ENCODE results near the gene MAP4K4.

MAP4K4 gene

DNA sequence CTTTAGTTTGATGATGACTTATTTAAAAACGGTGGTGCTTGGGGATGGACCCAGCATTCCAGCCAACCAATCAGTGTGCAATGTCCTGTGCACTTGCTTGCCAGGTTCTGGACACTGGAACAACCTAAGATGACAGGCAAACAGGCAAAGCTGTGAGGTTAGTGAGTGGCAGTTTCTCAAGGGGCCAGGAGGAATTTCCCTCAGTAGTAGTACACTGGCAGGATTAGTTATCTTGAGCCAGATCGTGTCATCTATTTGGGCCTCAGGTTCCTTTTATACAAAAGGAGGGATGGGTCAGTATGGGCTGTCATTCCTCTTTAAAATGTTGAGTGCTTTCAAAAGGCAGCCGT is 26.6 kb downstream of the MAP4K4 start:
- DNase-seq, result no peak

DNA sequence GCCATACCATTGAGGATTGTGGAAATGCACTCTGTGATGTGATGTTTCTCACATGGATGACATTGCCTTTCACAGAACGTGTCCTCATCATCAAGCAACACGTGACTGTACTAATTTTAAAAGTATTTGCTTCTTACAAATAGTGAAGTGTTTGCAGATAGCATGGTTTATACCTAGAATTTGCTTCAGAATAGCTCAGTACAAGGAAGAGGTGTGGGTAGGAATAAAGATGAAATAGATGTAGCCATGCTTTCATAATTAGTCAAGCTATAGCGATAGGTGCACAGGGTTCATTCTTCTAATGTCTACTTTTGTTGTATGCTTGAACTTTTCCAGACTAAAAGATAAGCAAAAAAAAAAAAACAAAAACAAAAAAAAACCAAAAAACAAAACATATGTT is 27.5 kb downstream of the MAP4K4 start:
- DNase-seq, result no peak

DNA sequence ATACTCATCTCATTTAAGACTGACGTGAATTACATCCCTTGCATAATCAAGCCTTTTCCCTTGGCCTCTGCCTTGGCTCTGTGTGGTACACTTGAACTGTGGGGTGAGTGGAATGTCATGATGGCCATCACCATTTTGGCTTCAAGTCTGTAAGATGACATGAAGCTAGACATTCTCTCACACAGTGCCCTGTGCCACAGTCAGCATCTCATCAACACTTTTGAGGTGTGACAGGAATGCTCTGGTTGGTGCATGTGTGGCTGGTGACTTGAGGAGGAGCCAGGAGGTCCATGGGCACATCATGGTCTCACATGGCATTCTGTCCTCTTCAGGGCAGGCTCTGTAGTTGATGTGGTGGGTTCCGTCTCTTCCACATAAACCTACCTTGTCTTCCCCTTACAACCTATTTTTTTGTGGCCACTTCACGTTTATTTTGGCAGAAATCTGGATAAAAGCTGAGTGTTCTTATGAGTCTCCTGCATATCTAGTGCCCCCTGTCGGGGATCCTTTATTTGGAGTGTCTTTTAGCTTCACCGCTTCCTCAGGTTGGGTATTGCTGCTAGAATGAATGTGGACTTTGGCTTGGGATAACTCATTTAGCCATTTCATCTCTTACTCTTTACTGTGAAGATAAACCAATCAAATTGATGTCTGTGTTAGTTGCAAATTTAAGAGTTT is 28.1 kb downstream of the MAP4K4 start:
- no peak for DNase-seq

DNA sequence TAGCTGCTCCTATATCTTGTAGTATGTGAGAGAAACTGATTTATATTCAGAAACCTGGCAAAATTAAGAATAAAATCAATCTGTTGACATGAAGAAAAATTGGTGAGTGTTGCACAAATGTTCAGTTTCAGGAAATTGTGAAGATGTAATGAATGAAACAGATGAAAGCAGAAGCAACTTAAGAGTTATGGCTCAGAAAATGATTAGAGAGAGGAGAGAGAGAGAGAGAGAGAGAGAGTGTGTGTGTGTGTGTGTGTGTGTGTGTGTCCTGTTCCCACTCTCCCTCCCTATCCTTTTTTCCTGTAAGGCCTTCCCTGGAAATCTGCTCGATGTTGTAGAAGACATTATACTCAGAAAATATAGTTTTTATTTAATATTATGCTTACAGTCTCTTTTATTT is 31.4 kb downstream of the MAP4K4 start:
- DNase-seq, result no peak

DNA sequence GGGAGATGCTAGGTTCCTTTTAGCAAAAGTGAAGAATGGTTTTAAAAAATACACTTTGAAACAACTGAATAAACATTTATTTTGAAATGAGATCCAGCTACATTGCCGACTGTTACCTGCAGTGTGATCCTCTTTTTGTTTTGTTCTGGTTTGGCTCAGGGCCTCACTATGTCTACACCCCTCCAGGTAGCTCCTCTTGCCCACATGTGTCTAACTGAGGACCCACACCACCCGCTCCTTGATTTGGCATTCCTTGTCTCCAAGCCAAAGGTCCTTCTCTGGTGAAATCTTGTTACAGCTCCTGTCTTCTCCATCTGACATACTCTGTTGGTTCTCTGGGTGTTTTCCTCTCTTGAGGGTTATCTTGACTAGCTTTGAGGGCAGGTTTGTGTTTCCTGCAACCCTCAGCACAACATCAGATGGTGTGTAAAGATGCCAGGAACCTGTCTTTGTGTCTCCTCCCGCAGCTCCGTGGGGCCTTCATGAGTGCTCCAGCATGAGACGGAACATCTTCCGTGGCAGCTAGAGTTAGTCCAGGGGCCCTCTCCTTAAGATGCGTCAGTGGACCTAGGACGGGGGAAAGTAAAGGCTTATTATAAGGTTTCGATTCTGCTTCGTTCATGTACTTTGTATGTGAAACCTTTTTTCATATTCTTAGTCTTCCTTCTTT is 32.1 kb downstream of the MAP4K4 start:
- no peak for DNase-seq

DNA sequence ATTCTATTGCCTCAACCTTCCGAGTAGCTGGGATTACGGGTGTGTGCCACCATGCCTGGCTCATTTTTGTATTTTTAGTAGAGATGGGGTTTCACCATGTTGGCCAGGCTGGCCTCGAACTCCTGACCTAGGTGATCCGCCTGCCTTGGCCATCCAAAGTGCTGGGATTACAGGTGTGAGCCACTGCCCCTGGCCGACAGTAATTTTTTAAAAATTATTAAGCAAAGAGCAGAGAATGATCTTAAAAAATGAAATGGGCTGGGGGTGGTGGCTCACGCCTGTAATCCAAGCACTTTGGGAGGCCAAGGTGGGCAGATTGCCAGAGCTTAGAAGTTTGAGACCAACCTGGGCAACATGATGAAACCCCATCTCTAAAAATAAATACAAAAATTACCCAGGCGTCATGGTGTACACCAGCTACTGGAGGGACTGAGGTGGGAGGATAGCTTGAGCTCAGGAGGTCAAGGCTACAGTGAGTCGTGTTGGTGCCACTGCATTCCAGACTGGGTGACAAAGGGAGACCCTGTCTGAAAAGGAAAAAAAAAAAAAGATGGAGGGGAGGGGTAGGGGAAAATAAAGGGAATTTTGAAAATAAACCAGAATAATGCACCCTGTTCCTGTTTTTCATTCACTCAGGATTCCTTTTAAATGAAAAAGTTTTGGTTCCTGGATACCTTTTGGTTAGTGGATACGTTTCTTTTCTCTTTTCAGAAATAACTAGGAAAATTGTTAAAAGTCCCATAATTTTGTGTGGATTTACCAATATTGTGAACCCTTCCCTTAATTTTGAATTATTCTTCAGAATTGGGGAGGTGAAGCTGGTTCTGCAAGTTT is 33.9 kb downstream of the MAP4K4 start:
- DNase-seq, result no peak

DNA sequence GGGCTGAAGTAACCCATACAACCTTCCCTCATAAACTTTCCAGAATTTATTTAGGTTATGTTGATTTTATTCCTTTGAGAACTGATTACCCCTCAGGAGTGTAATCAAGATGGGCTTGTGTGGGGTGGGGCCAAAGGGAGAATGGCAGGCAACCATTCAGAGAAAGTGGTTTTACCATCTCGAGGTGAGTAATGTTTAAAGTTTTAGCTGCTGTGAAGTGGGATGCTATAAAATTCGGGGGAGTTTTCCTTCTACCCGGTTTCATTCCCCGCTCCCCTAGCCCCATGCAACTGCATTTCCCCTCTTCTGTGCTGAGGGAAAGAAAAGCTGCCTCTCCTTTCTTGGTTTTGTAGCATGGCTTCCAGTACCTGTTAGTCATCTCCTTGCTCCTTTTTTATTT is 34.7 kb downstream of the MAP4K4 start:
- DNase-seq, result no peak

DNA sequence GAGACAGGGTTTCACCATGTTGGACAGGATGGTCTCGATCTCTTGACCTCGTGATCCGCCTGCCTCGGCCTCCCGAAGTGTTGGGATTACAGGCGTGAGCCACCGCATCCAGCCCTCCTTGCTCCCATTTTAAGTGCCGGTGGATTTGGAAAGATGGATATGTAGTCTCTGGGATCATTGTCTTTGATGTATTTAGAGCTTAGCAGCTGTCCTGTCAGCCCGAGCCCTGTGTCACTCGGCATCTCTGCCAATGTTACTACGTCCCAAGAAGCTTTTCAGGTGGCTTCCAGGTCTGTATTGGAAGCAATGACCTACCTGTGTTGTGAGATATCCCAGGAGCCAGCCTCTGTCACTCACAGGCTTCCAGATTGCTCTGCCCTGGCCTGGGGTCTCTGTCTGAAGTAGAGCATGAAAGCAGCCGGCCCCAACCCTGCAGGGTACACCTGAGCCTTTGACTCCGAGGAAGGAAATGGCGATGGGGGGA is 35.3 kb downstream of the MAP4K4 start:
- DNase-seq, result no peak

DNA sequence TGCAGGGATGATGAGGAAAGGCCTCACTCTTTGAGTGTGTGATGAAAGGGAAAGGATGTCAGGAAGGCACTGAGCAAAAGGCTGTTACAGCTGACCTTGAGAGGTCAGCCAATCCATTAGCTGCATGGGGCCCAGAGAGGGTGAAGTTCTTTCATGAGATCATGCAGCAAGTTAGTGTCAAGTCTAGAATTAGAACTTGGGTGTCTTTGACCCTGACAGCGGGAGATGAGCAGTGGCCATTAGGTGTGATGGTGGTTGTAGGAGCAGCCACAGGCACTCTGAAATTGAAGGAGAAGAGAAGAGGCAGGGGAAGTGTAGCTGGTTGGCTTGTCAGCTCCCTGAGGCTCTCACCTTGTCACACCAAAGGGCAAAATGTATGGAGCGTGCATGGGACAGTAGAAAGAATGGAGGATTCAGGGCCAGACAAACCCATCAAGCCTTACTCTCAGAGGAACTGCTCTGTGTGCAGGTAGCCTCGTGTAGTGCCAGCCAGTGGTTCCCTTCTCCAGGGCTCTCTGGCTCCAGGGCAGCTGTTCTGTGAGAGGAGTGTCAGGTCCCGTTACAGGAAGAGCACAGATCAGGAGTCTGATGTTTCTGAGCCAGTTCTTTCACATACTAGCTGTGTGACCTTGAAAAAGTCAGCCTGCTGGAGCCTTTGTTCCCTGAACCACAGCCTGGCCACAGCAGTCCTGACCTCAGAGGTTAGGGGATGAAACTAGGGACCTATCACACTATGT is 35.9 kb downstream of the MAP4K4 start:
- DNase-seq, result no peak

DNA sequence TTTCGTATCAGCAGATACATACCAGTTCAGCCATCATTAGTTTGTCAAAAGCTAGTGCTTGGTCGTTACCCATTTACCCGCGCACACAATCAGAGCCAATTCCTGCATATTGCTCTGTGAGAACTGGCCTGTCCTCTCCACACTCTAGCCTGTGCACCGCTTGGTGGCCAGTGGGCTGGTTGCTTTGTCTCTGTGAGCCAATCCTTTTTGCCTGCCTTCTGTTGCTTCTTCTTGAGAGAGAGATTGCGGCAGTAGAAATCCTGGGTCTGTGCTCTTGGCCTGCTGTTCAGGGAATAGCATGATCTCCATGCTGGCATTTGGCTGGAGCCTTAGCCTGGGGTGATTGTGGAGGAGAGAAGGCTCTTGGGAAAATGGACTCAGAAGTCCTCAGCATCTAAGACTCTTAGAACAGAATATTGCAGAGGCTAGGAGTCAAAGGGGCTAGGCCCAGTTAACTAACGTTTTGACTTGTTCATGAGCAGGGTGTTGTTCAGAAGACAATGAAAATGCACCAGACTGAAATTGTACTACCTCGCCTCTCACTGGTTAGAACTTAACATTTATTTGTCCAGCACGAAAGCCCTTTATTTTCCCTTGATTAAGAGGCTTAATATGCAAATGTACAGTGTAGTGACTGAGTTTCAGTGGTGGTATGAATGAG is 37.1 kb downstream of the MAP4K4 start:
- DNase-seq, result no peak

DNA sequence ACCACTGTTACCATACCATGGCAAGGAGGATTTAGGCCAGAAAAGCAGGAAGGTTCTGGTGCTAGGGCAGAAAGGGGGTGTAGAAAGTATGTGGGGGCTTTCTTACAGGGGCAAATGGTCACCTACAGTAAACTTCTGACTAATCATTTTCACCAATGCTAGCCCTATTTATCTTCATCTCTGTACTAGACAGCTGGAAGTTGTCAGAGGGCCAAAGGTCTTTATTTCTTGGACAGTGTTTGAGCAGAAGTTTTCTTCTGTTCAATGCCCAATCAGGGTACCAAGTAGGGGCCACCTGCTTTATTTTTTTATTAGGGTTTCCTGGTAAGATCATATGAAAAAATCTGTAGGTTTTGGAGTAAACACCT is 37.6 kb downstream of the MAP4K4 start:
- no peak for DNase-seq

DNA sequence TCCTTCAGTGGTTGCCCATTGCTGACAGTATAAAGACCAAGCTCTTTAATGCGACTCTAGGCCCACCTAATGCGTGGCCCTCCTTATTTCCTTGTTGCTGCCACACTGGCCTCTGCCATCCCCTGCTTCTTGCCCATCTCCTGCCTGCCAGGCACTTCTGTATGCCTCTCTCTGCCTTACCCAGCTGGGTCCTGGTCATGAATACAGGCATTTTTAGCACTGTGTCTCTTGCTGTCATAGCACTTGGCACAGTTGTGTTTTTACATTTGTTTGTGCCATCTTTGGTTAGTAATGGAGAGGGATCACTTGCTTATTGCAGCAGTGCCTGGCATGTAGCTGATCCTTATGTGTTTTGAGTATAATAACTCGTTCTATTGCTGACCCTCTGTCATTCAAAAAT is 38.7 kb downstream of the MAP4K4 start:
- no peak for DNase-seq

DNA sequence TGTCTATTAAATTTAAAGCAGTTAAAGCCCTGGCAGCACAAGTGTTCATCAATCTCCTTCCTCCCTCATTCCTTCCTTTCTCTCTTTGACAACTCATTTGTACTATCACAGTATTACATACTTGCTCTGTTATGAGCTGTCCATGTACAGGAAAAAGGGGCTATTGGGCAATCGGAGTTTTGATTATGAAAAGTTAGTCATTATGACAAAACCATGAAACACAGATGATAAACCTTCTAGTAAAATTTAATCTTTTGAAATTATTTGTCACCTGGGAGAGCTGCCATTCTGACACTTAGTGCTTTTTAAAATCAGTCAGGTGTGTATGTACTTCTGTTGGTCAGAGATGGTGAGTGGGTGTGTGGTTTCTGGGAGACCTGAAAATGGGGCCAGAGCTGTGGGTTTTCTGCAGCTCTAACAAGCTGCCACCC is 39.4 kb downstream of the MAP4K4 start:
- DNase-seq, result no peak

DNA sequence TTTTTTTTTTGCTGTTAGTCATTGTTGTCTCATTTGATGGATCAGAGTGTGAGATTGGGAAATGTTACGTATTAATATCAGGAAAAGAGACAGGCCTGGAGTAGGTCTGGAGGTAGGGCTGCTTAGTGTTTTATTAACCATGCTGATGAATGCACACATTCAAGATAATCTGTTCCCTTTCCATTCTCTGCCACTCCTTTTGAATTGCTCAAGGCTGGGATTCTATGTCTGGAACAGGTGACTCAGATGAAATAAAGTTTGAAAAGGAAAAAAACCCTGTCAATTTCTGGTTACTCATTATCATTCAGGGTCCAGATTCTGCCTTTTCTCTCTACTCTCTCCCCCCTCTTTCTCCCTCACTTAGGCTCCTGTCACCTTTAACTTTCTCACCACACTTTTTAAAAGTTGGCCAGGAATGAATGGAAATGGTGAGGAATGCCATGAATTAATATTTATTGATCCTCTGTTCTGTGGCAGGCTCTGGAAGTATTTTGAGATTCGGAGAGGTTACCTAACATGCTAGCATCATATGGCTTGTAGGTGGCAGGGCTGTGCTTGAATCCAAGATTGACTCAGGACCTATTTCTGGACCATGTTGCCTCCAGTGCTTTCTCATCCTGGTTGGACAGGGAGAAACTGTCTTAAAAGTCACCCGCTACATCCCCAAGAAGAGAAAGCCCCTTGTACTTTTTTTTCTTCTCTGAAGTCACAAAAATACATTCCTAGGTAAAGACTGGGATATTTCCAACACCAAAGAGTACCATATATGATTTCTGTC is 40.2 kb downstream of the MAP4K4 start:
- DNase-seq, result no peak

DNA sequence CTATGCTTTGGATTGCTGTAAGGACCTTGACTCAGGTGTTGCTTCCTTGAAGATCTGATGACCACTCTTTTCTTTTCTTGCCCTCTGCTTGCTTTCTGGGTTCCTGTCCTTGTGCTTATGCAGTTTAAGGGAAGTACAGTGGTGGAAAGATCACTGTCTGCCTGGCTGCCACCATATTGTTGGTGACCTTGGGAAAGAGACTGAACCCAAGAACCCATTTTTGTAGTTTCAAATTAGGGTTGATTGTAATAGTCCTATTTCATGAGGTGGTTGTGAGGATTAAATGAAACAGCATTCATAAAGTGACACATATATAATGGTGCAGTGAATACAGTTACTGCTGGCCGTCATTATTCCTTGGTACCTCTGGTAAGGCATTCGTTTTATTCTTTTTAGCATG is 41.1 kb downstream of the MAP4K4 start:
- no peak for DNase-seq

DNA sequence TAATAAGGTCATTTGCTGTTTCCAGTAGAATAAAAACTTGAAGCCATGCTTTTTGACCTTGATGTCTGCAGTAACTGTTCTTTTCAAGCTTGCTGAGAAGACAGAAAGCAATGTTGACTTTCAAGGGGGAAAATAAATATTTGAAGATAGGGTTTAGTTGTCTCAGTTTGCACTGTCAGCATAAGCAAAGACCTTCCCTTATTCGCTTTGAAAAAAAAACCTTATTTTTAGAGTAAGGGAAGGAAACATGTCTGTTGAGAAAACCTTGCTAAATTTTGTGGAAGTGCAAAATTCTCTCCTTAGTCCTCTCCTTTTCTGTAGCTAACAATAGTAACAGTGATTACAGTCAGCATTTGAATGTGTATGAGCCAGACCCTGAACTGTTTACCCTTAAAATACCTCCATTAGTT is 43.1 kb downstream of the MAP4K4 start:
- no peak for DNase-seq

DNA sequence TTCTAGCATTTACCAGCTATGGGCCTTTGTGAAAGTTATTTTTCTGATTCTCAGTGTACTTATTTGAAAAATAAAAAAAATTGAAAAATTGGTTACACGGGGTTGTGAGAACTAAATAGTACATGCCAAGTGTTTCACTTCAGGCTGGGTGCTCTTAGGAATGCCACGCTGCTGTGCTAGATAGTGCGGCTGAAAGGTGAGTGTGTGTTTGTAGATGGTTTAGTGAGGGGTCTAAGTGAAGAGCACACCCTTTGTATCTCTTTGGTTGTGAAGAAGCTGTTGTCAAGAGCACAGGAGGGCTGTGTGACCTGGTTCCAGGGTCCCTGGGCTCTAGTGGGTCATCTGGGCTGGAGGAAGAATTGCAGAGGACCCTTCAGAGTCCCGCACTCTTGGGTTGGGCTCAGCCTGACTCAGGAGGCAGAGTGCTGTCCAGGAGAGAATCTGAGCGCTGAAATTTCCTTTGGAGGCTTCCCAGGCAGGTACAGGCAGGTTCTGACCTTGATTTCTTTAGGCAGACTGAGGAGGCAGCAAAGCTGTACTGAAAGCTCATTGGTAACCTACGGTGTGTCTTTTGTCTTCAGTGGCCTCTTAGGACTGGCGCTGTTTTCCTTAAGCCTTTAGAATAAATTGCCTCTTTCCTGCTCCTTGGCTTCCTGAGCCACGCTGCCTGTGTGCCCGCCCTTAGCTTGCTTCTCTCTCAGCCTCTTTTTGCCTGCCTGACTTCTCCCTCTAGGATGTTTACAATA is 44.4 kb downstream of the MAP4K4 start:
- peak; percentile 22 for DNase-seq

DNA sequence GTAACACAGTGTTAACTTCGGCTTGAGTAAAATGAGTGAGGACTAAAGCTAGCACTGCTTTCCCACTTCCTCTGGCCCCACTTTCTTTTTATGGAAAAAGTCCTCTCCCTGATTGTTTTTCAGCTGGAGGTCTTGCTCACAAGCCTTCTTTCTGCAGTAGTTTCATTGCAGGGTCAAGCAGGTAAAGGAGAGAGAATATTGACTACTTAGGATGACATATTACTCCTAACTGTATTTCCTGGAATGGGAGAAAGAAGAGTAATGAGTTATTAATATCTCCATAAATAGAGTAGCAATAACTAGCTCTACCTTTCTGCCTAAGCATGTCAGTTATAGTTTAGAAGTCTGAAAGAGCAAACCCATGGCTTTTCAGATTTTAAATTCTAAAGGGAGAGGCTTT is 45.0 kb downstream of the MAP4K4 start:
- no peak for DNase-seq

DNA sequence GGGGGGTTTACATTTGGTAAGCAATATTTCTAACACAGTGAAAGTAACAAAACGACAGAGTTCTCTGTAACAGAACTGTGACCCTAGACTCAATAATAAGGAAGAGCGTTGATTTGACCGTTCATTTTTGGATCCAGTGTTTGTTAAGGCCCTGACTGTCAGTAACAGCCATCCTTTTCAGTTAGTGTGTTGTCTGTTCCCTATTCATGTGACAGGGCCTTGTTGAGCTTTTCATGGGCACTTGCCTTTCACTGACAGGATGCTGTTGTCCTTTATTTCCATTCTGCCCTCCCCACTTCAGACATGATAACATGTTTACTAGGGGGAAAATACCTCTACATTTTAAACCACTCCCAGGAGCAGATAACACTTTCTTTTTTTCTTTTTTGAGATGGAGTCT is 45.8 kb downstream of the MAP4K4 start:
- no peak for DNase-seq

DNA sequence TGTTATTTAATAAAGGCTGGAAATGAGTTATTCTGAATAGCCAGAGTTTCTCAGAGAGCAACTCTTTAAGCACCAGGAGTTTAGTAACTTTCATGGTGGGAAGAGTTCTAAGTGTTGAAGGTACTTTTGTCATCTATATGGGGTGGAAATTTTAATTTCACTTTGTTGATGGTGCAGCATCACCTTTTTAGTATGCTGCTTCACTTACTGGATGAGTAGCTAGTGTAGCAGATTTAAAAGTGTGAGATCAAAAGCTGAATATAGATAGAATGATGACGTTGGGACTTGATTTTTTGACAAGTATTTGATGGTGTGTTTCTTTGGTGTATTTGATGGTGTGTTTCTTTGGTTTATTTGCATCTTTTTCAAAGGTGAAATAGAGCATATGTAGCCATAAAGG is 47.3 kb downstream of the MAP4K4 start:
- no peak for DNase-seq
